ENCODE data around the gene GABPB1. TPM values are rescaled to one million over a fixed set of nuclear protein-coding genes. Genes with fewer than 3 reads are reported as not detected.

The GABPB1 gene
- polyA plus RNA-seq, 1 of the 3 experiments (the other 2 are of a cell fraction) = 12.8 TPM

DNA sequence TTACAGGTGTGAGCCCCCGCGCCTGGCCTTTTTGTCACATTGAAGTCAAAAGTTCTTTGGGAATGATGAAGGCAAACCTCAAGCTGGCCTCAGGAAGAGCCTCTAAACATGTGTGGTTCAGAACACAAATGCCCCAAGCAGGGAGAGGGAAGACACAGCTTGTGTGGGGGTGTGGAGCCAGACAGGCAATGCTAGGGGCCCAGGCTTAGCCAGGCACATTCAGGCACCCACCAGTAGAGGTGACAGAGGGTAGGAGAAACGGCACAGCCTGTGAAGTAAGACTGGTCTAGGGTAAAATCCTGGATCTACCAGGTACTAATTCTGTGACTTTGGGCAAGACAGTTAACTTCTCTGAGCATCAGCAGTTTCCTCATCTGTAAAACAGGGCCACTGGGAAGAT, 93.0 kb downstream of the GABPB1 start:
- Histone ChIP-seq H3K9me2 (no peaks in the 10 kb centered on the region), H3K4me2 (no peak overlapping the region), H3K27me3 (ENCODE audit: insufficient read depth) (no peaks in the 10 kb centered on the region), H3K4me3 (ENCODE audit: low read depth in 2 of 2, low read length in 1 of 2) (no peak overlapping the region), H3K27ac (ENCODE audit: low read depth in 2 of 2, low read length in 1 of 2) (no peak overlapping the region), H3K9ac (no peak overlapping the region), H3K36me3 (replicated peaks in 1 of 2; ENCODE audit: control insufficient read depth in 1 of 2, insufficient read depth in 2 of 2, low read length in 1 of 2) (no peaks in the 10 kb centered on the region), H2AFZ (ENCODE audit: low read depth) (no peak overlapping the region), H3K9me3 (no peaks in the 10 kb centered on the region), H3K79me2 (ENCODE audit: insufficient read depth) (no peaks in the 10 kb centered on the region), H3K4me1 (ENCODE audit: control insufficient read depth in 1 of 2, insufficient read depth in 2 of 2, low read depth in 1 of 2, low read length in 1 of 2) (no peaks in the 10 kb centered on the region), H3F3A (replicated peaks; ENCODE audit: insufficient read depth) (no peaks in the 10 kb centered on the region), H4K20me1 (ENCODE audit: insufficient read depth) (no peaks in the 10 kb centered on the region)
- DNase-seq = no peak
- POLR2A ChIA-PET = no interaction called here
- TF ChIP-seq FOXM1 (IDR thresholded peaks at IDR 0.05; ENCODE audit: low read depth) (no peak), POLR2AphosphoS5 (IDR thresholded peaks at IDR 0.05; ENCODE audit: low read depth, low read length) (no peak), TAF1 (IDR thresholded peaks at IDR 0.05; ENCODE audit: borderline replicate concordance, low read depth, low read length) (no peak), FOSL2 (IDR thresholded peaks at IDR 0.05; ENCODE audit: borderline replicate concordance, low read depth) (no peak), RCOR1 (IDR thresholded peaks at IDR 0.05; ENCODE audit: low read length) (no peak), EZH2phosphoT487 (IDR thresholded peaks at IDR 0.05; ENCODE audit: borderline replicate concordance, low read depth) (no peak), NFIC (IDR thresholded peaks at IDR 0.05; ENCODE audit: borderline replicate concordance) (no peak), YY1 (IDR thresholded peaks at IDR 0.05; ENCODE audit: low read depth) (no peak), CHD2 (IDR thresholded peaks at IDR 0.05; ENCODE audit: low read length, partially characterized antibody) (no peak), SIN3A (IDR thresholded peaks at IDR 0.05; ENCODE audit: borderline replicate concordance, low read depth, low read length) (no peak), TCF12 (IDR thresholded peaks at IDR 0.05) (no peak), GABPA (IDR thresholded peaks at IDR 0.05; ENCODE audit: low read depth) (no peak), RAD21 (IDR thresholded peaks at IDR 0.05; ENCODE audit: low read length) (no peak), TEAD4 (IDR thresholded peaks at IDR 0.05; ENCODE audit: borderline replicate concordance, insufficient read depth) (no peak)
- TF ChIP-seq, protein P1, sequence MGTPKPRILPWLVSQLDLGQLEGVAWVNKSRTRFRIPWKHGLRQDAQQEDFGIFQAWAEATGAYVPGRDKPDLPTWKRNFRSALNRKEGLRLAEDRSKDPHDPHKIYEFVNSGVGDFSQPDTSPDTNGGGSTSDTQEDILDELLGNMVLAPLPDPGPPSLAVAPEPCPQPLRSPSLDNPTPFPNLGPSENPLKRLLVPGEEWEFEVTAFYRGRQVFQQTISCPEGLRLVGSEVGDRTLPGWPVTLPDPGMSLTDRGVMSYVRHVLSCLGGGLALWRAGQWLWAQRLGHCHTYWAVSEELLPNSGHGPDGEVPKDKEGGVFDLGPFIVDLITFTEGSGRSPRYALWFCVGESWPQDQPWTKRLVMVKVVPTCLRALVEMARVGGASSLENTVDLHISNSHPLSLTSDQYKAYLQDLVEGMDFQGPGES (IDR thresholded peaks at IDR 0.05; ENCODE audit: low read depth, low read length) = no peak
- CTCF ChIA-PET = interaction anchor here (0.7 kb wide), 1 partner anchor 54 kb away, joined by 3 read pairs; no protein-coding TSS in a partner anchor
- 72% methylated on average over 3 of the region's 3 CpGs for WGBS (ENCODE audit: low lambda C conversion rate)

DNA sequence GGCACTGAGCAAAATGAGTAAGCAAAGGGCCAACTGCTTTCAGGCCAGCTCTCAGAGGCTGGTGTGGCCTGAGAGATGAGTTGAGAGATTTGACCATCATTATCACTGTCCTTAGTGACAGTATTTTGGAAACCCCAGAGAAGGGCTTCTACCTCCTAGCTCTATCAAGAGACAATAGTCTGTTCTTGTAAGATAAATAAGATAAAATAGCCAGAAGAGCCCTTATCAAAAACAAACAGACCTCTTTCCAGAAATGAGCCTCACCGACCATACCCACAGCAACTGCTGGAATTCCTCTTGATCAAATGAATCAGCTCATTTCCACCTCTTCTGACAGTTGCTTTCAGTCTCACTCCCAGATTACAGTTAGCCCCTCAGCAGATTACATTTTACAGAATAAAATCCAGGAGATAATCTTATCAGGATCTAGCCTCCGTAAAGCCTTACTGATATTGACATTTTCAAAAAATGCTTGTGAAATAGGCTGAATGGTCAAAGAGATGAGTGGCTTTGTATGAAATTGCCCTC, 94.0 kb downstream of the GABPB1 start:
- Histone ChIP-seq H2AFZ (ENCODE audit: low read depth) (no peak overlapping the region), H3K4me2 (no peak overlapping the region), H3F3A (replicated peaks; ENCODE audit: insufficient read depth) (no peaks in the 10 kb centered on the region), H3K4me3 (ENCODE audit: low read depth in 2 of 2, low read length in 1 of 2) (no peak overlapping the region), H3K27me3 (ENCODE audit: insufficient read depth) (no peaks in the 10 kb centered on the region), H3K79me2 (ENCODE audit: insufficient read depth) (no peaks in the 10 kb centered on the region), H3K9ac (no peak overlapping the region), H3K9me3 (no peaks in the 10 kb centered on the region), H3K36me3 (replicated peaks in 1 of 2; ENCODE audit: control insufficient read depth in 1 of 2, insufficient read depth in 2 of 2, low read length in 1 of 2) (no peaks in the 10 kb centered on the region), H3K4me1 (ENCODE audit: control insufficient read depth in 1 of 2, insufficient read depth in 2 of 2, low read depth in 1 of 2, low read length in 1 of 2) (no peaks in the 10 kb centered on the region), H4K20me1 (ENCODE audit: insufficient read depth) (no peaks in the 10 kb centered on the region), H3K27ac (ENCODE audit: low read depth in 2 of 2, low read length in 1 of 2) (no peak overlapping the region), H3K9me2 (no peaks in the 10 kb centered on the region)
- TF ChIP-seq RAD21 (IDR thresholded peaks at IDR 0.05; ENCODE audit: low read length) (no peak), FOXJ3 (CRISPR knock-in tag; IDR thresholded peaks at IDR 0.05) (no peak), MXI1 (IDR thresholded peaks at IDR 0.05; ENCODE audit: low read depth, low read length) (no peak), GATA2 (CRISPR knock-in tag; IDR thresholded peaks at IDR 0.05) (no peak), RCOR1 (IDR thresholded peaks at IDR 0.05; ENCODE audit: low read length) (no peak), POLR2AphosphoS5 (IDR thresholded peaks at IDR 0.05; ENCODE audit: low read depth, low read length) (no peak), NRF1 (IDR thresholded peaks at IDR 0.05; ENCODE audit: low read depth, low read length) (no peak), SIN3A (IDR thresholded peaks at IDR 0.05; ENCODE audit: borderline replicate concordance, low read depth, low read length) (no peak), YY1 (IDR thresholded peaks at IDR 0.05; ENCODE audit: low read depth) (no peak), FOXM1 (IDR thresholded peaks at IDR 0.05; ENCODE audit: low read depth) (no peak), ZBTB33 (IDR thresholded peaks at IDR 0.05; ENCODE audit: borderline replicate concordance, low read depth) (no peak), SMC3 (IDR thresholded peaks at IDR 0.05; ENCODE audit: low read depth, low read length) (no peak), RFX5 (IDR thresholded peaks at IDR 0.05; ENCODE audit: low read length) (no peak)
- TF ChIP-seq, protein P1 (IDR thresholded peaks at IDR 0.05; ENCODE audit: low read depth, low read length) = no peak
- peak; percentile 43 for DNase-seq
- CTCF ChIA-PET = no interaction called here
- 81% methylated on average over 2 of the region's 2 CpGs for WGBS (ENCODE audit: low lambda C conversion rate)
- POLR2A ChIA-PET = no interaction called here
